Head of caudate nucleus (tissue), 42 donors: ENCODE measurements around the gene DUSP23.

Experiments
- DNase-seq, 42 donors: peaks; one replicate each; pipeline versions ENCODE4 v3.0.0 to v3.0.0-alpha.2; 2020 to 2021; ENCODE audit warnings: mixed read lengths in 7 of 42
- intact Hi-C: fragments of 100-400 bp; cut with DNase I; formaldehyde crosslinking; loops from one replicate; pipeline ENCODE4 v1.15.0; 2022

Gene DUSP23

DNA sequence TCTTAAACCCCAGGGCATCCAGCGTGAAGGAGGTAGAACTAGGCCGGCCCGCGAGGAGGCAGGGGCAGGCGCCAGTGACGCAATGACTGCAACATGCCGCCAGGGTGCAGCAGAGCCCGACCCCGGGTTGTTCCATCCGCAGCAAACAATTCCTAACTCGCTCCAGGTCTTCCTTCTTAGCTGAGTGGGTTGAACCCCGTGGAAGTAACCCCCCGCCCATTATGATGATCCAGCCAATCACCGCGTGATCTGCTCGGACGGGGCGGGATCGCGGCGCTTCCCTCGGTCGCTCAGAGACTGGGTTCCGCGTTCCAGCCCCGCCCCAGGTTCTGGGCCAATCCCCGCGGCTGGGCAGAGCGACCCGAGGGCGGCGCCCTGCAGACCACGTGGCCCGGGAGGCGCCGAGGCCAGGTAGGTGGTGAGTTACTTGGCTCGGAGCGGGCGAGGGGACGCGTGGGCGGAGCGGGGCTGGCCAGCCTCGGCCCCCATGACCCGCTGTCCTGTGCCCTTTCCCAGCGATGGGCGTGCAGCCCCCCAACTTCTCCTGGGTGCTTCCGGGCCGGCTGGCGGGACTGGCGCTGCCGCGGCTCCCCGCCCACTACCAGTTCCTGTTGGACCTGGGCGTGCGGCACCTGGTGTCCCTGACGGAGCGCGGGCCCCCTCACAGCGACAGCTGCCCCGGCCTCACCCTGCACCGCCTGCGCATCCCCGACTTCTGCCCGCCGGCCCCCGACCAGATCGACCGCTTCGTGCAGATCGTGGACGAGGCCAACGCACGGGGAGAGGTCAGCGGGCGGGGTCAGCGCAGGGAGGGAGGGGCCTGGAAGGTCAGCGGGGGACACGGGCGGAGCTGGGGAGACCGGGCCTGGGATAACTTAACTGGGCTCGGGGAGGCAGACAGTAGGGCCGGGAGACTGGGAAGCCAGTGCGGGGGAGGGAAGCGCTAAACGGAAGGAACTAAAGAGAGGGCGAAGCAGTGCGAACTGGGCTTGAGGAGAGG lies at the start of gene DUSP23:
Gene DUSP23, plus strand, starts transcription at position 380 of the 1,000 bp plus-strand sequence. Its CDS starts 139 bp downstream, at position 519.
- peak; percentile 93 to 99 (median 98) for DNase-seq
- intact Hi-C loops = no loop called here

DNA sequence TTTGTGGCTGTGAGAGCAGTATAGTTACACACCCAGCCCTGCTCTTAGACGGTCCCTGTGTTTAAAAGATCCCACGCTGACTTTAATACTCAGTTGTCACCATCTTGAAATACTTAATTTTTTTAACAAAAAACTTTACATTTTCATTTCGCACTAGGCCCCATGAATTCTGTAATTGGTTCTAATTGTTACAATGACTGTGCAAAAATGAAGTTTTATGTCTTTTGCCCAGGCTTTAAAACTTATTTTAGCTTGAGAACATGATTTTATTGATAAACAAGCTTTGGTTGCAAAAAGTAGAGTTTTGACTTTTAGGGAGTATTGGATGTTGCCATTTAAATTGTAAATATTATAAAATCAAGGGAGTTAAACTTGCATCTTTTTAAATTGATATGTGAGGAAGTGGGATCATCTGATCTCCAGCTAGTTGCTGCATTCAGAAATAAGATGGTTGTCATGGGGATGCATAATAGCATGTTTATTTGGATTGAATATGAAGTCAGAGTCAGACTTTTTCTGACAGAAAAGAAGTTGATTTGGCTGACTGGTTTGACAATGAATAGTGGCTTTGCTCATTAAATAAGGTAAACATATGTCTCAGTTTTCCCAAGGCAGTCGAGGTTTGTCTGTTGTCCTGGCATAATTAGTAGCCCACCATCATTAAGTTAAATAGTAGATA lies 43.4 kb upstream of the DUSP23 start:
- no peak for DNase-seq
- intact Hi-C loops = no loop called here

DNA sequence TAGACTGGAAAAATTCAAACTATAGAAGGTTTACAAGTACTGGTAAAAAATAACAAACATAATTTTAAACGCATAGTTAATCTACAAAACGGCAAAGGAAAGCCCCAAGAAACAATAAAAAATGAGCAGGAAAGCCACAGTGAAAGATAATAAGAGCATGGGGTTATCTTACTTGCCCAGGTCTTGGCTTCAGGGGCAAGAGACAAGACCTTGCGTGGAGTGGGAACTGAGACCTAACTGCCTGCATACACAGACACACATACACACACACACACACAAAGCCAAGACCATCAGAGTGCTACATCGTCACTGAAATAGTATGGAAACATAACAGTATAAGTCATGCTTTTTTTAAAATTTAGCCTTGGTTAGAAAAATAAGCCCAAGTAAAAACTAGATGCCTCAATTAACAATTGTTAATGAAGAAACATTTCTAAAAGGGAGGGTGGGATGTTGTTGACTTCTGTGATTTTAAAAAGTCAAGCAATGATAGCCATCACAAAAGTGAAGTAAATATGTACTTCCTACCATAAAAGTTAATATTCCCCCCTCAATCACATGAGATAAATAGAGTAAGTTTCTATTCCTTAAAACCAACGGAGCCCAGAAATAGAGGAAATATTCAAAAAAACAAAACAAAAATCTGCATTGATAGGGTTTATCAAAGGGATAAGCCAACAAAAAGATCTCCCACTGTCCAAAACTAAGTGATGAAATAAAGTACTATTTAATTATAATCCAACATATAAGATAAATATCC lies 36.9 kb upstream of the DUSP23 start:
- intact Hi-C loops = no loop called here
- no peak for DNase-seq

DNA sequence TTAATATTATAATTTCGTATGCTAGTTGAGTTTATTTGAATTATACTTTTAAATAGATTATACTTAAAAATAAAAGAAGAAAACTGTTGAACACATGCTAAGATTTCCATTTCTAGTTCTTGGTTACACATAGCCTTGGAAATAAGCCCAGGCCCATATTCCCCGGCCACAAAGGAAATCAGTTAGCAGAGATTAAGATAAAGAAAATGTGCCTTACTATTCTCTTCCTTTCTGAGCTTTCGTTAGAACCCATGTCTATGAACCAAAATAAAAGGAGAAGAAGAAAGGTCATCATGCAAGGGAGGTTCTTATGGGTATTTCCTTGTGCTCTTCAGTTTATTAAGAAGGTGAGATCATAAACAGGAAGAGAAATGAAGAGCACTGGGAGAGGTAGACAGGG lies 34.1 kb upstream of the DUSP23 start:
- DNase-seq = no peak
- intact Hi-C loops = no loop called here

DNA sequence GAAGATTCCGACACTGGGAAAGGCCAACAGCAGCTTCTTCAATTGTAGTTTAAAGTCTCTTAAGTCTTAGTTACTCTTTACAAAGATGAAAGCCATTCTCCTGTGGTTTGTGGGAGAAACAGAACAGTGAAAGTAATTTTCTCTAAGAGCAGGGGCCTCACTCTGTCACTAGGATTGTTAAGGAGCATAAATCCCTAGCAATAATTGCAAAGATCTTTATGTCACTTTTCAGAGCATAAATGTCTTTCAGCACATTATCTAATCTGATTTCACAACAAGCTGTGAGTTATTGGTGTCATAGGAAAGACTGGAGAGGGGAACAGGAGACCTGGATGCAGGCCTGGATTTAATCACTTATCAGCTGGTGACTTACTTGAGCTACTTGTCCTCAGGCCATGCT lies 32.4 kb upstream of the DUSP23 start:
- intact Hi-C loops = no loop called here
- no peak for DNase-seq

DNA sequence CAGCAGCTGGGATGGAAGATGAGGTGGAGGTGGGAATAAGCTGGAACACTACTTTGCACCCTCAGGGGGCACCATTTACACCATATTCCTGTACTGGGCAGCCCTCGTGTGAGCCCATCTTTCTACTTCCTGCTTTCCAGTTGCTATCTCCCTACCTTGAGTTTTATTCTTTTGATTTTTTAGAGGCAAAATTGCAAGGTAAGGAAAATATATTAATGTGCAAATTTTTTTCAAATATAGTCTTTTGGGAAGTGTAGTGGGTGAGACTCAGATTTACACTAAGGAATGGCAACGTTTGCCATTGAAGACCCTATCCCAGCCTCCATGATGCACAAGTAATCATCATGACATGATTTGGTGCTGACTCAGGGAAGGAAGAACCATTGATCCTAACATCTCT lies 31.1 kb upstream of the DUSP23 start:
- DNase-seq = no peak
- intact Hi-C loops = no loop called here

DNA sequence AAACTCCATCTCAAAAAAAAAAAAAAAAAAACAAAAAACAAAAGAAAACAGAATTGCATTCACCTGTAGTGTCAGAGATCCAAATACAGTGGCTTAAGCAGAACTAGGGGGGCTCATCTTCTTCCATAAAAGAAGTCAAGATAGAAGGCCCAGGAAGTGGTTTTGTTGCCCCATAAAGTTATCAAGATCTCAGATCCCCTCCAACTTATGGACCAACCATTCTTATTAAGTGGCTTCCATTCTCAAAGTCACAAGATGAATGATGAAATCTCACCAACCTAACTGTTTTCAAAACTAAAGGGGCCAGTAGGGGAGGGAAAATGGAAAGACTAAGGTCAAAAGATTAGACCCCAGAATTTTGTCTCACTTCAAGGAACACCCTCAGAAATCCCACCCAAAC lies 30.1 kb upstream of the DUSP23 start:
- intact Hi-C loops = no loop called here
- DNase-seq = no peak

DNA sequence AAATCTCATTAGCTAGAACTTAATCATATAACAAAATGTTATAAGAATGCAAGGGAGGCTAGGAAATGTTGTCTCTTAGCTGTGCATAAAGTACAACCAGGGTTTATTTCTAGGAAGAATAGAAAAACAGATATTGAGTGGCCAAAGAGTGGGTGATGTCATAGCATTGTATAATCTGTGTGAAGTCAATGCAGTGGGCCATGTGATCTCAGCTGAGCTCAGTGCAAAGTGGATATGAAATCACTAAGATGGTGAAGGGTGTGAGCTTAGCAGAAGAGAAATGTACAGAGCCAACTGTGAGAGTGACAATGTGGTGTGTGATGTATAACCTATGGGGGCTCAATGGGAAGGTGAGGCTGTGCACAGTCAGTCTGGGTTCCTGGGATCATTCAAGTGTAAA lies 29.7 kb upstream of the DUSP23 start:
- DNase-seq = no peak

DNA sequence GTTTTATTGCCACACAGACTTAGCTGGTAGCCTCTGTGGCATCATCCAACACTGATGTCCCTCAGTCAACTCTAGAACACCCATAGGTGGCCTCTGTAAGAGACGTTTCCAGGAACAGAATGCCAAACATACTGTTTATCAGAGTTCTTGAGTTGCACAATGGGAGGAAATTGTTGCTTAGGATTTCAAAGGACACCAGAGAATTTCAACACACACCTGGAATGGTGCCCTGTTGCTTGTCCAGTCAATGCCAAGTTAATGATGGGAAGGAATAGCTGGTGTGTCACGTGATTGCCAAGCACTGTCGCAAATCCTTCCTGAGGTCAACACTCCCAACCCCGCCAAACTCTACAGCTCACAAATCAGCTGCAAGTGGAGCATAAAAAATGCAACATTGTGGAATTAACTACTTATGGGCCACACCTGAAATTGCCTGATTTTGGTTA lies 28.6 kb upstream of the DUSP23 start:
- intact Hi-C loops = no loop called here

More for the DNA sequence above, 29.7 kb upstream of the DUSP23 start:
- intact Hi-C loops = no loop called here

DNA sequence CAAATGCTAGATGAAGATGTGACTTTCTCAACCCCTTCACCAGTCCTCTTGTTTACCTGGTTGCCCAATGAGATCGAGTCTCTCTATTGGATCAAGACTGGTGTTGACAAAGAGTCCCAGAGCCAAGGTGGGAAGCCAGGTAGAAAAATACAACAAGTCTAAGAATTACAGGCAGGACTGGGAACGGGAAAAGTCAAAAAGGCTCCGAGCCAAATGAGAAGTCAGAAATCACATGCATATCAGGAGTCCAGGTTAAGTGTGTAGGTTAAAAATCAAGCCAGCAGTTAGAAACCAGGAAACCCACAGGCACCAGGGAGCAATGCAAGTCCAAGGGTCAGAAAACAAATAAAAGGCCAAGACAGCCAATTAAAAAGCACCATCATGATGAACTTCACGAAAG lies 27.4 kb upstream of the DUSP23 start:
- DNase-seq = no peak

More for the DNA sequence above, 28.6 kb upstream of the DUSP23 start:
- DNase-seq = no peak

DNA sequence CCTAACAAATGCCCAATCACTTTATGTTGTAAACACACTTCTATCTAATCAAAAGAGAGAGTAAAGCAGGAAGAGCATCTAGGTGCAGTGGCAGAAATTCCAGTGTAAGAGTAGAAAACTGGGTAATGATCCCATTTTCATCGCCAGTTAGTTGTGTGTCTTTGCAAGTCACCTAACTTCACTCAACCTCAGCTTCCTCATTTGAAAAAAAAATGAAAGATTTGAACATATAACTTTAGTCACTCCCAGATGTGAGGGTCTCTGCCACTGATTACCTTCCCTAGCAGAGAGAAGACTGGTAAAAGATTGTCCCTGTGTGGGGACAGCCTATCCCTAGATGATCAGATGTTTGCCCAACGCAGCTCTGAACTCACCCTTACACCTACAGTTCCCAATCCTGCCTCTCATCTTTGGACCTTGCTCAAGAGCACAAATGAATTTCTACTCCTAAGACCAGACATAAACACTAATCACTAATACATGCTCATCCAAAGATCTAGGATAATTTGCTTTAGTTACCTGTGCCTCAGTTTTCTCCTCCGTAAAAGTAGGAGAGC lies 25.2 kb upstream of the DUSP23 start:
- DNase-seq = no peak
- intact Hi-C loops = no loop called here

More for the DNA sequence above, 27.4 kb upstream of the DUSP23 start:
- intact Hi-C loops = no loop called here

DNA sequence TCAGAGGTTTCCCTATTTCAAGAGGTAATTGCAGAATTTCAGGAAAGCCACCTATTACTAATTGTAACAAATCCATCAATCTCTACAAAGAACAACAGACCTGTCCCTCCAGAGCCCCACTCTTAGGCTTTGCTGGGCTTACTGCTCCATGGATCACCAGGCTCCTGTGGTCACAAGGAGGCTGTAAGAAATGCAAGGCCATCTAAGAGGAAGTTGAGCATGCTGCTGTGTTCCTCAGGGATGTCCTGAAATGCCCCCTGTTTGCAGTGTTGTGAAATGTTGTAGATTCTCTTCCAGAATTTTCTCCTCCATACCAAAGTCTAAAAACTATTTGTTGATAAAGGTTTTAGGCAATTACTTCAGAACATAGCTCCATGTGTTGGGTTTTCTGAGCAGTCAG lies 24.4 kb upstream of the DUSP23 start:
- DNase-seq = no peak
- intact Hi-C loops = no loop called here

DNA sequence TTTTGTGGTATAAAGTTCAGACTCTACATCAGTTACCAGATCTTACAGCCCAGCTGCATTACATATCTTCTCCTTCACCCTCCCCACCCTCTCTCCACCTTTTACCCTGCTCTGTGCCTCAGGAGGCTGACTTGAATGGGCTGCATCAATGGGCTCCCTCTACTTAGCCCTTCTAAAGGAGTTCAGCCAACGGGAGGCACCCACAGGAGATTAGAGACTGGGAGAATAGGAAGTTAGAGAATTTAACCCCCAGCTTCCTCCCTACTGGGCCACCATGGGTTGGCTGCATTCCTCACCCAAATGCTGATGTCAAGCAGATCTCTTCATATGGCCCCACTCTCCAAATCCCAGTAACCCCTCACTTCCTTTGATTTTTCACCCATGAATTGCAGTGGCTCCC lies 17.1 kb upstream of the DUSP23 start:
- intact Hi-C loops = no loop called here
- DNase-seq = no peak

DNA sequence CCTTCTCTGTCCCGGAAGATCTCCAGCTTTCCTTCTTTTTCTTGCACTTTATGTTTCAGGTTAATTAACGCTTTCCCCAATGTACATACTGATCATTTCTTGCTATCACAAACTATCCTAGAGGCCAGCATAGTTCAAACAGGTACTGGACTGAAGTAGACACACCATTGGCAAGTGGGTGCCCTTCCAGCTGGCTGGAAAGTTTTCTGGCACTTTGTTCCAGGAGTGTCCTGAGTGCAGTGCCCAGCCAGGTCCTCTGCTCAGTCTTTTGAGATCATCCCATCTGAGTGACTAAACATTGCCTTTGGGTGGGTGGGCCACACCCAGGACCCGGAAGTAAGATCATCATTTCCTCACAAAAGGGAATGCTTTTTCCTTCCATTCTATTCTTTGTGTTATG lies 15.0 kb upstream of the DUSP23 start:
- no peak for DNase-seq
- intact Hi-C loops = no loop called here

DNA sequence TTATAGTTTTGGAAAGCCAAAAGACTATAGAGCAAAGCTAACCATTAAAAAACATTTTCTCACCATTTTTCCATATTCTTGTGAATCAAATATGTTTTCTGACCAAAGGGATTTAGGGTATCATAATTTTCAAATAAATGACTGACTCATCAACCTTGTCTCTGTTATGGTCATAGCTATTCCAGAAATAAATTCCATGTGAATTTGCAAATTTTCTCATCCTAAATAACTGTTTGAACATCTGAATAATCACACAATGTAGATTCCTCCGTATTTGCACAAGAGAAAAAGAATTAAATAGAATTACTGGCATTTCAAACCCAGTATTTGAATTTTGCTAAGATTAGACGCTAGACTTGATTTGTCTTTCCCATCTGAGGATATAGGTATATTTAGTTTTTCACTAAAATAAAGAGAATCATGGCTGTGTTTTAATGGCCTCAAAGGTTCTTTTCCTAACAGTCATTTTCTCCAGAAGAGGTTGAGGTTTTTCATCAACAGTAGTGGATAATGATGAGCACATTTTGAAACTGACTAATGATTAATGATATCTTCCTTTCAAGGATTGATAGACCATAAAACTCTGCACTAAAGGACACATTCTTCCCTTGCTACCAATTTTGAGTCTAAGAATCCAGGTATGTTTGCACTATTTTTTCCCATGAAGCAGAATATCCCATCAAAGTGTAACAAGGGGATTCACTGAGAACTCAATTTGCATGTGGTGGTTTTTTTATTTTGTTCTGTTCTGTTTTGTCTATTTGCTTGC lies 9.5 kb upstream of the DUSP23 start:
- DNase-seq = no peak
- intact Hi-C loops = no loop called here

DNA sequence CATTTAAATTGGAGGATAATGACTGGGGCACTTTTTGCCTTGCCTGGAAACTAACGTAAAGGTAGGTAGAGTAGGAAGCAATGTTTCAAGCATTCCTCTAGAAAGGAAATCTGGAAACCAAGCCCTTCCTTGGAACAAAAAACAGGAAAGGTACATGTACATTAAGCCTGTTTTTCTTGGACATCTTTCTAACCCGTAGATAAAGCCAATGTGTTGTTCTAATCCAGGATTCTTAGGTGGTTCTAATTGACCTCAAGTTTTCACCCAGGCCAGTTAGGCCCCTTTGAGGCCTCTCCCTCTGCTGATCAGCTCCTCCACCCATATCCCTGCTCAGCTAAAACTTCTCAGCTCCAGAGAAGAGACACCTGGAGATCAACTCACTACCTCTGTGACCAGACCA lies 6.3 kb upstream of the DUSP23 start:
- DNase-seq = no peak
- intact Hi-C loops = no loop called here

DNA sequence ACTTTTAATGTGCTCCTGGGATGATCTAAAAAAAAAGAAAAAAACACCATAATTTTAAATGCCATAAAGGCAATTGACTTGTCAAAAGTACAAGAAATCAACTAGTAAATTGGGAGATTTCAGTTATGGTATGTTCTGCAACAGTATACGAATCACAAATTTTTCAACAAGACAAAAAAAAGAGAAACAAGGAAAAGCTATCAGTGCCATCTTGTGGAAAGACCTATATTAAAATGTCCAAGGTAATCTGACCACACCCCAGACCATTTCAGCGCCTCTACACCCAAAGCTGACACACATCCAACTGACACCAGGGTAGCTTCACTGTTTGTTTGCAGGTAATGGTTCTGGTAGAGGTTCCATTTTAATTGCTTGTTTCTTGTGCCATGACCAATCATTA lies 5.0 kb upstream of the DUSP23 start:
- DNase-seq = no peak
- intact Hi-C loops = no loop called here

DNA sequence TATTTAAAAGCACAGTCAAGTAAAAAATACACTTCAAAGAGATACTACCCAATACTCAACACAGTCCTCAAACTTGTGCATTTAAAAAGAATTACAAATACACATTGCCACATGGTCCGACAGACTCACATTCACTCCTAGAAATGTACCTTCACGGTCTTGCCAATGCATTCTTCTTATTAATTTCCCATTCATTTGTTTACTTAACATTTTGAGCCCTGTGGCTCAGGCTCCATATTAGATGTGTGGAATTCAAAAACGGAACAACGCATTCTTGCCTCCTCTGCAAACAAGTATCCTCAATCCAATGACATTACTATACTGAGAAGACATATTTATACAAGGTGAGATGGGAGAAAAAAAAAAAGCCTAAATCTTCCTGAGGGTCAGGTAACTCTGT lies 2.5 kb upstream of the DUSP23 start:
- no peak for DNase-seq
- intact Hi-C loops = no loop called here
